ENCODE measurements around the gene ZNF639.

Gene ZNF639

GRCh38 chr3:179376474-179376873, 53.6 kb downstream of the ZNF639 start:
- H3K4me3 ChIP-seq (ENCODE audit: low read depth, low read length) = no peak overlapping the region

More at GRCh38 chr3:179376474-179376873, 53.6 kb downstream of the ZNF639 start:
- no peak for DNase-seq (ENCODE audit: low read depth)

All from skeletal muscle cell (primary cell).